ES-I3 (cell line): ENCODE measurements around the gene PRRC2A.

Source experiments
- H3K36me3 ChIP-seq: 2 replicates; pipeline ENCODE4 v1.6.1; 2013; ENCODE audit warnings: mild to moderate bottlenecking, low read length, control low read depth, moderate library complexity; ENCODE audit not compliant: insufficient read depth
- H3K4me1 ChIP-seq: 2 replicates; pipeline ENCODE4 v1.6.1; 2013; ENCODE audit warnings: mild to moderate bottlenecking, control low read depth, low read length; ENCODE audit not compliant: insufficient read depth
- H3K9ac ChIP-seq: 2 replicates; pipeline ENCODE4 v1.6.1; 2013; ENCODE audit warnings: low read depth, mild to moderate bottlenecking, low read length, moderate library complexity
- H3K9me3 ChIP-seq: 2 replicates; pipeline ENCODE4 v1.6.1; 2013; ENCODE audit warnings: mild to moderate bottlenecking, low read length, moderate library complexity; ENCODE audit not compliant: control insufficient read depth, insufficient read depth

Gene PRRC2A

DNA sequence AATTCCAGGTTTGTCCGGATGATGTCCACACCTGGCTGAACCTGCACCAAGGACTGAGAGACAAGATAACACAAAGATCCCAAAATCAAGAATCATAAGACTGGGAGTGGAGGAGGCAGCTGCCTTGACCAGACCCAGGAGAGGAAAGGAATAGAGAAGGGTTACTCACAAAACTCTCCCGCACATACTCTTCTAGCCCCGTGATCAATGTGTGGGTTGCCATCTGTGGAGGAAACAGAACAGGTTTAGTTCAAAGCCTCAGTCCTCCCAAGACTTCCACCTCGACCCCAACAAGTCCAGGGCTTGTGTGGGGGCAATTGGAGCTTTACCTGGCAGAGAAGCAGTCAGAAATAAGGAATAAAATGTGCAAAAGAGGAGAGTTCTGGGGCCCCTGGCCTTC lies 20.9 kb downstream of the PRRC2A start:
- H3K9ac ChIP-seq = no peak overlapping the region
- H3K9me3 ChIP-seq = no peaks in the 10 kb centered on the region
- peaks cover 49% of the 10 kb centered on the region for H3K36me3 ChIP-seq

DNA sequence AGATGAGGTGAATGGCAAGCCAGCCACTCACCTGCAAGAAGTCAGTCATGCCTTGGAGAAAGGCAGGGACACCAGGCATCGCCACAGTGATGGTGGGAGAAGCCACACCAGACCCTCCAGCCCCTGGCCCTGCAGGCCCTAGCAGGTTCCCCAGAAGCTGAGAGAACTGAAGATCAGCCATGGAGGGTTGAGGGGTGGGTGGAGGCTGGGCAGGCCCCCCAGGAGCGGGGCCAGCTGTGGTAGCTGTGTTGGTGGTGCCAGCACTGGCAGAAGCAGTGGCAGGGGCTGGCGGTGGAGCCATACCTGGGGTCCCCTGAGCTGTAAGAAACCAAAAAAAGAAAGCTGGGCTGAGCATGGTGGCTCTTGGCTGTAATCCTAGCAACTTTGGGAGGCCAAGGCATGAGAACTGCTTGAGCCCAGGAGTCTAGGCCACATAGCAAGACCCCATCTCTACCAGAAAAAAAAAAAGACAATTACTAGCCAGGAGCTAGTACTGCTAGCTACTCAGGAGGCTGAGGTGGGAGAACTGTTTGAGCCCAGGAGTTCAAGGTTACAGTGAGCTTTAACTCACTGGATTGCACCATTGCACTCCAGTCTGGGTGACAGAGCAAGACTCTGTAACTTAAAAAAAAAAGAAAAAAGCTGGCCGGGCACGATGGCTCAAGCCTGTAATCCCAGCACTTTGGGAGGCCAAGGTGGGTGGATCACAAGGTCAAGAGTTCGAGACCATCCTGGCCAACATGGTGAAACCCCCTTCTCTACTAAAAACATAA lies 22.5 kb downstream of the PRRC2A start:
- Histone ChIP-seq H3K9me3 (no peaks in the 10 kb centered on the region), H3K9ac (no peak overlapping the region), H3K36me3 (peaks cover 40% of the 10 kb centered on the region), H3K4me1 (no peaks in the 10 kb centered on the region)

More for the DNA sequence above, 20.9 kb downstream of the PRRC2A start:
- H3K4me1 ChIP-seq = no peaks in the 10 kb centered on the region

DNA sequence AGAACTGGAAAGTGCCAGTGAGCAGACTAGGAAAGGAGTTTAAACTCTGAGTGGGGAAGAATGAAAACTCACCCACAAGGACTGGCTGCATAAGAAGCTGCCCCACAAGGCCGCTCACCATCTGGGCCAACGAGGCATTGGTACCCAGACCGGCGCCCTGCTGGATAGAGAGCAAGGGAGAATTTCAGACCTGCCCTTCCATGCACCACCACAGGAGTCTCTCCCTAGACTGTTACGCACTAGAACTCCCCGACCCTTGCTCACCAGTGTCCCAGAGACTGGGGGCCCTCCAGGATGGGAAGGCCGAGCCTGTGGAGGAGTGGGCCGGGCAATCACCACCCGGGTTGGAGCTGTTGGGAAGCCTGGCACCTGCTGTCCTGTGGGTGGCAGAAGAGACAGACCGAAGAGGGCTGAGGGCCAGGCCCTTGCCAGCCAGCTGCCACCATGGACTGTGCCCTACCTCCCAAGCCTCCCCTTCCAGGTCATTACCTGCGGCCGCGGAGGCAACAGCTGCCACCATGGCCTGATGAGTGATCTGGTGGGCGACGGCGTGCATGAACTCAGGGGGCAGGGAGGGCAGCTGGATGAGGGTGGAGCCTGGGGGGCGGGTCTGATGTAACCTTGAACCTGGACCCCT lies 23.4 kb downstream of the PRRC2A start:
- Histone ChIP-seq H3K36me3 (peaks cover 45% of the 10 kb centered on the region), H3K9me3 (no peaks in the 10 kb centered on the region), H3K4me1 (no peaks in the 10 kb centered on the region), H3K9ac (no peak overlapping the region)

DNA sequence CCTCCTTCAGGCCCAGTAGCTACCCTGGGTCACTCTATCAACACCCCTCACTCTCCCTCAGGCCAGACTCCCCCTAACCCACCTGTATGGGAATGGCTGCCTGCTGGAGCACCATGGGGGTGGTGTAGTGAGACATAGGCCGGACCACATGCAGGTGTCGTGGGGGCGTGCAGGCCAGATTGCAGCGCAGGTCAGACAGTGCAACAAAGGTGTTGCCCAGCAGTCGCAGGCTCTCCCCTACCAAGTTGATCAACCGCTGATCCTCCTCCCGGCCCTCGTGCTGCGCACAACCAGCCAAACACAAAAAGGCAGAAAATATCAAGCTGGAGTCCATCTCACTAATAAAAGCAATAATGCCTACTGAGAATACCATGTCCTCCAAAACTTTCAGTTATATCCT lies 24.8 kb downstream of the PRRC2A start:
- Histone ChIP-seq H3K4me1 (no peaks in the 10 kb centered on the region), H3K36me3 (peaks cover 41% of the 10 kb centered on the region), H3K9ac (no peak overlapping the region), H3K9me3 (no peaks in the 10 kb centered on the region)

DNA sequence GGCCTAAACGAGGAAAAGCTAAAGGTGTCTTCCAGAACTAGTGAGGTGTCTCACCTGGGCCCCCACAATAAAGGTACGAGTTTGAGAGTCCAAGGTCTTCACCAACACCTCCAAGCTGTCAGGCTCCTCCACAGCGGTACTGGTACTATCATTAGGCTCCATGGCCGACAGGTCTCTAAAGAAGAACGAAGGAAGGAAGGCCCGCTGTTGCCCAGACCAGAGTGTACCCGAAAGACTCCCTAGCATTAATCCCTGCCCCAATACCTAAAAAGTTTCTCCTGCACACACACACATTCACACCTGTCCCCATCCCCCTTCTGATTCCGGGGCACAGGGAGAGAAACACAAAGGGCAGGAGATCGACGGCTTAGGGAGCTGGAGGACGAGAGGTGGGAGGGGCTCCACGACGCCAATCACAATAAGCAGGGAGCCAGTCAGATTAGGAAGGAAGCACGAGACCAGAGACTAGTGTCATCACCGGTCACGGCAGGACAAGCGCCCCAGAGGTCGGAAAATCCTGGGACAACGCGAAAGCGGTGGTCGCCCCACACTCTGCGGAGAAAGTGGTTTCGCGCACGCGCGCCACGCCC lies 31.2 kb downstream of the PRRC2A start:
- Histone ChIP-seq H3K9me3 (no peaks in the 10 kb centered on the region), H3K4me1 (no peaks in the 10 kb centered on the region; the same call in 1 of the 2 replicates), H3K36me3 (peaks cover 16% of the 10 kb centered on the region; the same call in 1 of the 2 replicates), H3K9ac (peak overlapping the region; percentile 76)

DNA sequence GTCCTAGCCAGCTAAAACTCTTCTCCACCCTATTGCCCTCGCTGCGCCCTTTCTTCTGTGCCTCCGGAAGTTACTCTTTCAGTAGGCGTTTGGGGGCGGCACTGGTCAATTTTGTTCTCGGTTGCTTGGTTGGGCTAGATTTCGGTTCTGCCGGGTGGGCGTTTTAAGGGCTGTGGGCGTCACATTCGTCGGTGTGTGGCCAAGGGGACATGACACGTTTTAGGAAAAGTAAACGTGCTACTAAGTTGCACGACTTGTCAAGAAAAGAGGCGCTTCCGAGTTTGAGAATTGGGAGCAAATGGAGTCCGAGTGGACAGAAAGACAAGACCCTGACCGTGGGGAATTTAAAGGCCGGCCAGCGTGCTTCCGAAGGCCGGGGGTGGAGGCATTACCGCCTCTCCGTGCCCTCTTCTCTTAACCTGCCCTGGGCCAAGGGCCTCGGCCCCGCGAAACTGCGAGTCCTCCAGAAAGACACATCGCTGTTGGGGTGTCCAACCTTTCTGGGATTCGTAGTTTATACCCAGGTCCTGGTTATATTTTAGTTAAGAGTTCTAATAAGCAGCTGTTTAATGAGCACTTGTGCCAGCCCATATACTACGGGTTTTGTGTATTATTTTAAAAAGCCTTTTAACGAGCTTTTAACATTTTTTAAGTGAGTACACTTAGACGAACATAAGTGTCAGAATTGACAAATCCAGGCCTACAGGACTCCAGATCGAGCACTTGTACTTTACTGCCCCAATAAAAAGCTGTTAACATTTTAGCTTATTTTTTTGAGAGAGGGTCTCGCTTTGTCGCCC lies 32.6 kb downstream of the PRRC2A start:
- Histone ChIP-seq H3K9ac (peak overlapping the region; percentile 76), H3K4me1 (no peaks in the 10 kb centered on the region; the same call in 1 of the 2 replicates), H3K36me3 (peaks cover 16% of the 10 kb centered on the region; the same call in 1 of the 2 replicates), H3K9me3 (no peaks in the 10 kb centered on the region)

DNA sequence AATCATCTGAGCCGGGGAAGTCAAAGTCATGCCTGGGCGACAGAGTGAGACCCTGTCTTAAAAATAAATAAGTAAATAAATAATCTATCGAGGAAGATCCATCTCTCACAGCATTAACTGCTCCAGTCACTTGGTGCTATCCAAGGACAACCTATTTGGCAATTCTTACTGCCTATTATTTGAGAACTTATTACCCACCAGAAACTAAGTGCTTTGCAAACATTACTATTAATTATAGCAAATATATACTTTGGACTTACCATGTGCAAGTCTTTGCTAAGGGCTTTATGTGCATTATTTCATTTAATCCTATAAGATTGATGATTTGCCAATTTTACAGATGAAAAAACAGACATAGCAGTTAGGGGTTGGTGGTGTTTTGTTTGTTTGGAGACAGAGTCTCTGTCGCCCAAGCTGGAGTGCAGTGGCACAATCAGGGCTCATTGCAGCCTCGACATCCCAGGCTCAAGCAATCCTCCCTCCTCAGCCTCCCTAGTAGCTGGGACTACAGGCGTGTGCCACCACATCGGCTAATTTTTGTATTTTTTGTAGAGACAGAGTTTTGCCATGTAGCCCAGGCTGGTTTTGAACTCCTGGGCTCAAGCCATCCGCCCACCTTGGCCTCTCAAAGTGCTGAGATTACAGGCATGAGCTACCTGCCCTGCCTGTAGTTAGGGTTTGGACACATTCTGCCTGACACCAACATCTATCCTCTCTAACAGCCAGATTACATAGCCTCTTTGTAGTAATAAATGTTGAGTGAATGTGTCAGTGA lies 34.2 kb downstream of the PRRC2A start:
- H3K9ac ChIP-seq = no peak overlapping the region
- H3K36me3 ChIP-seq = peaks cover under 1% of the 10 kb centered on the region; the same call in 1 of the 2 replicates

DNA sequence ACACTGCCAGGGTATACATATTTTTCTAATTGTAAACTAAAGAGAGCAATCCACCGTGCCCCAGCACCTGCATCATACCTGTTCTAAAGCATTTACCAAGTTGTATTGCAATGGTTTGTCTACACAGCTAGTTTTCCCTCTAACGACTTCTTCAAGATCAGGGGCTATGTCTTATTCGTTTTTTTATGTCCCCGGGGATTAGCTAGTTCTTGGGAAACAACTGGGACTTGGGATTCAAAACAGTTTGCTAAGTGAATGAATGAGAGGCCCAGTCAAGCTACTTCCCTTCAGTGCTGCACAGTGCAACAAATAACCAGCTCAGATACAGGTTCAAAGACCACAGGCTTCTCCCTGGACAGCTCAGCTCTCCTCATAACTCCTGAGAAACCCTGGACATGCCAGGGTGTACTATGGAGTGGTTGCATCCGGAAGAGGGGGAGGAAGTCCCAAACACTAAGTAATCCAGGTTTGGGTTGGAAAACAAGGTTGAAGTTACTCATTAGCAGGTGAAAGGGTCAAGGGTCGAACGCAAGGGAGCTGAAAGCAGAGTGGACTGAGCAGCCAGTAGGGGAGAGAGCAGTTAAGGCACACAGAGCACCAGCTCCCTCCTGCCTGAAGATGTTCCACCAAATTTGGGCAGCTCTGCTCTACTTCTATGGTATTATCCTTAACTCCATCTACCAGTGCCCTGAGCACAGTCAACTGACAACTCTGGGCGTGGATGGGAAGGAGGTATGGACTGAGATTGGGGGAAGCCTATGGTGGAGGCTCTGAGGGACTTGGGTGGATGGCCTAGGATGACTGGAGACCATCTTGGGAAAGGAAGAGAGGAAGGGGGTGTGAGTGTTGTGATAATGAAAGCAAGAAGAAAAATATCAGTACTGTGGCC lies 35.1 kb downstream of the PRRC2A start, which contains the start of gene APOM:
APOM (plus strand) TSS at position 546 of the 889 bp plus-strand sequence; CDS start at position 619, 73 bp downstream.
- H3K9ac ChIP-seq = no peak within 1 kb of the TSS
- no peaks in the 10 kb centered on the region; the same call in 1 of the 2 replicates for H3K4me1 ChIP-seq
- H3K36me3 ChIP-seq = no peaks in the 10 kb centered on the region
- H3K9me3 ChIP-seq = no peaks in the 10 kb centered on the region

More for the DNA sequence above, 34.2 kb downstream of the PRRC2A start:
- no peaks in the 10 kb centered on the region; the same call in 1 of the 2 replicates for H3K4me1 ChIP-seq
- H3K9me3 ChIP-seq = no peaks in the 10 kb centered on the region

DNA sequence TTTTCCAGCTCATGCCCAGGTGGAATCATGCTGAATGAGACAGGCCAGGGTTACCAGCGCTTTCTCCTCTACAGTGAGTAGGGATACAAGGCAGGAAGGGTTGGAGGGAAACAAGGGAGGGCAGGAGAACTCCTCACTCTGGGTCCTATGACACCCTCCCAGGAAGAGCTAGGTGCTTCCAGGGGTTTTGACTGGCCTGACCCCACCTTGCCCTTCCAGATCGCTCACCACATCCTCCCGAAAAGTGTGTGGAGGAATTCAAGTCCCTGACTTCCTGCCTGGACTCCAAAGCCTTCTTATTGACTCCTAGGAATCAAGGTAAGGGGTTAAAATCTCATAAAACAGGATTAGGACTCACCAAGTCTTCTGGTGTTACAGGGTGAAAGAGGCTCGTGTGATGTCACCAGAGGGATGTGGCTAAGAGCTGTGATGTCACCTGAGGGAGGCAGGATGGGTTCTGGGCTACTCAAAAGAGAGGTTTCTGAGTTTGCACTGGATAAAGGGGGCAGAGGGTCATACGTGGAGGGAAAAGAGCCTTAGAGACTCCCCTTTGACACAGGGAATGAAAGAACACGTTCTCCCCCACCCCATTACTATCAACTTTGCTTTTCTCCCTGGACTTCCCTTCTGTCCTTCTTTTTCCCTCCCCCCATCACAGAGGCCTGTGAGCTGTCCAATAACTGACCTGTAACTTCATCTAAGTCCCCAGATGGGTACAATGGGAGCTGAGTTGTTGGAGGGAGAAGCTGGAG lies 37.1 kb downstream of the PRRC2A start:
- Histone ChIP-seq H3K9ac (no peak overlapping the region), H3K4me1 (no peaks in the 10 kb centered on the region; the same call in 1 of the 2 replicates), H3K9me3 (no peaks in the 10 kb centered on the region), H3K36me3 (no peaks in the 10 kb centered on the region)

DNA sequence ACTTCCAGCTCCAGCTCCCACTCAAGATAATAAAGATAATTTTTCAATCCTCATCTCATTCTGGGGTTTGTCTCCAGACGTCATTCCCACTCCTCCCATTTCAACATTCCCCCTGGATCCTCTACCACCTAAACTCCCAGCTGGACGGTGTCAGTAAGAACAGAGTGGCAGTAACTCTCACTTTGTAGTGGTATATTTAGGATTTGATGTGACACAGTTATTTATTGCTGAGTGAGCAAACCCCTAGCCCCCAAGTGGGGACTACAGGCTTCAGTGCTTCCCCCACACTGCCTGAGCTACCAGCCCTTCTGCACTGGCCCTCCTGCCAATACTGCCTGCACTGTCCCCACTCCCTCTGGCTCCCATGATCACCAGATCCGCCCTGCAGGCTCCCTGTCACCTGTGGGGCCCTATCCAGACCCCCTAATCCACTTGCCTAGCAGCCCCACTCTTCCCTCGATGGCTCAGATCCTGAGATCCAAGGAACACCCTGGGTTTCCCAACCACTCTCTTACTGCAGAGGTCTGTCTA lies 37.7 kb downstream of the PRRC2A start:
- Histone ChIP-seq H3K9me3 (no peaks in the 10 kb centered on the region), H3K36me3 (no peaks in the 10 kb centered on the region), H3K9ac (no peak overlapping the region), H3K4me1 (no peaks in the 10 kb centered on the region; the same call in 1 of the 2 replicates)

DNA sequence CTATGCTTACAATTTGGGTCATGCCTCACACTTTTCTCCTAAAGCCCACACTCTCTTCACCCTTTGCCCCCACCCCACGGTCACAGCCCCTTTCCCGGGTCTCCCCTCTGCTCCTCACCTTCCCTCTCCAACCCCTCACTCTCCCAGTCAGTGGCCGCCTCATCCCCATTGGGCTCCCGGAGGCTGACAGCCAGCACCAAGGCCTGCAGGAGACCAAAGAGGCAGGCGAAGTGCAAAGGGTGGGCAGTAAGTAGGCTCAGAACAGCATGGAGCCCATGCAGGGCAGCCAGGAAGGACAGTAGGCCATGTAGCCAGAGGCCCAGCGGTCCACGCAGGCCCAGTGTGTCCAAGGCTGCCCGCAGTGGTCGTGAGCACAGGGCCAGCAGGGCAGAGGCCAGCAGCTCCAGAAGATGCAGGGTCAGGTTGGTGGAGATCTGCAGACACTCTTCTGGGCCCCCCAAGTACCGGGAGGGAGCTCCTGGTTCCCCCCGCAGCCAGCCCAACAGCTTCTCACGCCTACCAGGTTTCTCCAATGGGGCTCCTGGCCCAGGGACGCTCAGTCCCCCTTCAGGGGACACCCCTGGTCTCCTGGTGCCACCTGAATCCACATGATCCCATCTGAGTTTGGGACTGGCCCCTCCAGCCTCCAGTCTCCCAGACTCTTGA lies 38.6 kb downstream of the PRRC2A start:
- H3K9me3 ChIP-seq = no peaks in the 10 kb centered on the region
- no peaks in the 10 kb centered on the region for H3K36me3 ChIP-seq
- H3K4me1 ChIP-seq = no peaks in the 10 kb centered on the region; the same call in 1 of the 2 replicates
- H3K9ac ChIP-seq = peak overlapping the region; percentile 75; the same call in 1 of the 2 replicates
